GM12878 (cell line): ENCODE data around the gene INTS13. TPM values are rescaled to one million over a fixed set of nuclear protein-coding genes. Genes with fewer than 3 reads are reported as not detected.

Experiments
- BHLHE40 ChIP-seq, 2 experiments: fragments of 450-650 bp in 1 of 2; IDR thresholded peaks; 2 replicates each; pipeline ENCODE4 v1.6.1; 2011 to 2017; ENCODE audit warnings: low read depth in 2 of 2, borderline replicate concordance in 1 of 2, improper control_type of control experiment in 1 of 2, low read length in 1 of 2, mild to moderate bottlenecking in 1 of 2
- CBFB ChIP-seq: IDR thresholded peaks from 2 replicates; pipeline ENCODE4 v1.6.1; 2016; ENCODE audit warnings: antibody characterized with exemption, low read depth
- CBX5 ChIP-seq: sonication (generic); IDR thresholded peaks from 2 replicates; pipeline ENCODE4 v1.6.1; 2016; ENCODE audit warnings: low read depth, moderate library complexity, mild to moderate bottlenecking, inconsistent platforms
- CREM ChIP-seq: IDR thresholded peaks from 2 replicates; pipeline ENCODE4 v1.6.1; 2014; ENCODE audit warnings: antibody characterized with exemption, low read depth
- CTCF ChIP-seq, 3 experiments: IDR thresholded peaks in 2 of 3; conservative IDR thresholded peaks in 1 of 3; 2 replicates each; pipeline ENCODE4 v1.5.1; 2011; ENCODE audit warnings: low read depth in 3 of 3, low read length in 3 of 3, mild to moderate bottlenecking in 3 of 3, control low read depth in 2 of 3, moderate library complexity in 2 of 3, inconsistent platforms in 1 of 3, mixed read lengths in 1 of 3; ENCODE audit not compliant: control insufficient read depth in 2 of 3, insufficient read depth in 1 of 3; ENCODE audit errors: extremely low read depth in 1 of 3
- EZH2 ChIP-seq: IDR thresholded peaks from 2 replicates; pipeline ENCODE4 v1.6.1; 2012; ENCODE audit warnings: low read depth, mild to moderate bottlenecking, control low read depth, inconsistent platforms, low read length, borderline replicate concordance; ENCODE audit not compliant: control insufficient read depth
- HDAC6 ChIP-seq: fragments of 200-600 bp; sonication (generic); IDR thresholded peaks from one replicate; pipeline ENCODE4 v1.8.0; 2017; ENCODE audit warnings: antibody characterized with exemption; ENCODE audit not compliant: unreplicated experiment
- JUND ChIP-seq: IDR thresholded peaks from 2 replicates; pipeline ENCODE4 v1.6.1; 2012; ENCODE audit warnings: low read depth, mild to moderate bottlenecking, low read length, improper control_type of control experiment, moderate library complexity
- KAT2A ChIP-seq: conservative IDR thresholded peaks from 2 replicates; pipeline ENCODE4 v1.6.1; 2011; ENCODE audit warnings: low read depth, low read length; ENCODE audit not compliant: control insufficient read depth
- KDM1A ChIP-seq: fragments of 200-600 bp; sonication (generic); IDR thresholded peaks from 2 replicates; pipeline ENCODE4 v1.6.1; 2016; ENCODE audit warnings: borderline replicate concordance
- POLR2AphosphoS5 ChIP-seq: IDR thresholded peaks from 2 replicates; pipeline ENCODE4 v1.6.1; 2011; ENCODE audit warnings: mild to moderate bottlenecking, low read length, inconsistent platforms
- PRDM15 ChIP-seq: fragments of 450-650 bp; formaldehyde crosslinking; IDR thresholded peaks from 2 replicates; pipeline ENCODE4 v1.4.0; 2020; ENCODE audit warnings: mild to moderate bottlenecking, moderate library complexity
- RELB ChIP-seq: fragments of 450-650 bp; IDR thresholded peaks from 2 replicates; pipeline ENCODE4 v1.6.1; 2017; ENCODE audit warnings: low read depth, mild to moderate bottlenecking, moderate library complexity
- STAT1 ChIP-seq: fragments of 450-650 bp; conservative IDR thresholded peaks from 2 replicates; pipeline ENCODE4 v1.6.1; 2014; ENCODE audit warnings: antibody characterized with exemption, mild to moderate bottlenecking
- SUPT20H ChIP-seq: IDR thresholded peaks from 2 replicates; pipeline ENCODE4 v1.6.1; 2011; ENCODE audit warnings: low read depth, mild to moderate bottlenecking, low read length, moderate library complexity, borderline replicate concordance; ENCODE audit not compliant: control insufficient read depth
- SUZ12 ChIP-seq: fragments of 200-600 bp; sonication (generic); IDR thresholded peaks from one replicate; pipeline ENCODE4 v1.6.1; 2018; ENCODE audit warnings: antibody characterized with exemption, mild to moderate bottlenecking; ENCODE audit not compliant: unreplicated experiment
- YBX1 ChIP-seq: fragments of 450-650 bp; IDR thresholded peaks from 2 replicates; pipeline ENCODE4 v1.6.1; 2016; ENCODE audit warnings: antibody characterized with exemption
- ZNF24 ChIP-seq: fragments of 450-650 bp; IDR thresholded peaks from 2 replicates; pipeline ENCODE4 v1.6.1; 2017; ENCODE audit warnings: antibody characterized with exemption, mild to moderate bottlenecking
- ZNF274 ChIP-seq: IDR thresholded peaks from one replicate; pipeline ENCODE4 v1.8.0; 2011; ENCODE audit not compliant: insufficient read length, insufficient read depth
- polyA plus RNA-seq, 11 experiments: library from polyadenylated mRNA; depleted of rRNA in 4 of 11; unstranded in 6 of 11; stranded (reverse) in 5 of 11; fragments of >200 nt; fragmentation: Nextera tagmentation in 4 of 11; fragmentation: Illumina TruSeq in 1 of 11; extraction: Ambion mirVana in 4 of 11; extraction: Trizol in 1 of 11; gene quantifications; 1 replicate in 1 of 11; 2 replicates in 10 of 11; pipeline versions ENCODE4 v1.2.1 to v1.2.3, GENCODE V29; 2011 to 2016; ENCODE audit warnings: inconsistent platforms in 2 of 11, missing spikeins in 2 of 11, low read depth in 1 of 11
- total RNA-seq, 4 experiments: library from RNA; depleted of rRNA in 3 of 4; stranded (reverse); fragments of >200 nt in 3 of 4; fragmentation: Illumina TruSeq in 1 of 4; extraction: Trizol in 1 of 4; gene quantifications; 2 replicates each; pipeline versions ENCODE4 v1.2.1 to v1.2.3, GENCODE V29; 2013 to 2021
- TF ChIP-seq, protein P1 (sequence below): fragments of 150-350 bp; IDR thresholded peaks from 2 replicates; pipeline ENCODE4 v1.6.1; 2014; ENCODE audit warnings: mild to moderate bottlenecking, low read depth, low read length

The INTS13 gene
- total and polyA plus RNA-seq, 10 of the 15 experiments (the other 5 are each of a cell fraction or from before 2014, with no cell fraction given): 33.4 to 72.0 (median 59.9) TPM

GRCh38 chr12:26937863-26938700 lies at the start of gene INTS13, which contains the start of gene FGFR1OP2 (continued):
- TF ChIP-seq KAT2A: no peak
- TF ChIP-seq RELB: peak; percentile 83; the same call in 1 of the 2 replicates
- no peak for TF ChIP-seq HDAC6
- no peak for TF ChIP-seq ZNF274
- TF ChIP-seq CTCF (IDR thresholded peaks at IDR 0.05 in 2 of 3, conservative IDR thresholded peaks at IDR 0.05 in 1 of 3; ENCODE audit: control insufficient read depth in 2 of 3, extremely low read depth in 1 of 3, insufficient read depth in 1 of 3, low read depth in 3 of 3, low read length in 3 of 3): no peak
- TF ChIP-seq CREM: peak; percentile 41; the same call in 1 of the 2 replicates
- TF ChIP-seq PRDM15 (CRISPR knock-in tag): no peak
- no peak for TF ChIP-seq CBX5
- no peak for TF ChIP-seq STAT1
- TF ChIP-seq POLR2AphosphoS5: peak; percentile 97
- TF ChIP-seq, protein P1, sequence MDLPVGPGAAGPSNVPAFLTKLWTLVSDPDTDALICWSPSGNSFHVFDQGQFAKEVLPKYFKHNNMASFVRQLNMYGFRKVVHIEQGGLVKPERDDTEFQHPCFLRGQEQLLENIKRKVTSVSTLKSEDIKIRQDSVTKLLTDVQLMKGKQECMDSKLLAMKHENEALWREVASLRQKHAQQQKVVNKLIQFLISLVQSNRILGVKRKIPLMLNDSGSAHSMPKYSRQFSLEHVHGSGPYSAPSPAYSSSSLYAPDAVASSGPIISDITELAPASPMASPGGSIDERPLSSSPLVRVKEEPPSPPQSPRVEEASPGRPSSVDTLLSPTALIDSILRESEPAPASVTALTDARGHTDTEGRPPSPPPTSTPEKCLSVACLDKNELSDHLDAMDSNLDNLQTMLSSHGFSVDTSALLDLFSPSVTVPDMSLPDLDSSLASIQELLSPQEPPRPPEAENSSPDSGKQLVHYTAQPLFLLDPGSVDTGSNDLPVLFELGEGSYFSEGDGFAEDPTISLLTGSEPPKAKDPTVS: no peak
- no peak for TF ChIP-seq SUZ12
- no peak for TF ChIP-seq KDM1A
- no peak for TF ChIP-seq YBX1
- peak; percentile 95 for TF ChIP-seq CBFB
- no peak for TF ChIP-seq ZNF24
- peak; percentile 34 to 67; a peak in 1 of 4 replicates for TF ChIP-seq BHLHE40 (IDR thresholded peaks at IDR 0.05; ENCODE audit: borderline replicate concordance in 1 of 2, low read depth in 2 of 2, low read length in 1 of 2)
- no peak for TF ChIP-seq EZH2
- no peak for TF ChIP-seq JUND
- TF ChIP-seq SUPT20H: no peak
